GM12801 (cell line): ENCODE measurements around the gene SDR42E2.

ENCODE experiments used
- TF ChIP-seq, protein P1 (sequence below): IDR thresholded peaks from one replicate; pipeline ENCODE4 v1.5.1; 2011; ENCODE audit warnings: control low read depth; ENCODE audit not compliant: insufficient read length; ENCODE audit errors: extremely low read depth

Gene SDR42E2

DNA sequence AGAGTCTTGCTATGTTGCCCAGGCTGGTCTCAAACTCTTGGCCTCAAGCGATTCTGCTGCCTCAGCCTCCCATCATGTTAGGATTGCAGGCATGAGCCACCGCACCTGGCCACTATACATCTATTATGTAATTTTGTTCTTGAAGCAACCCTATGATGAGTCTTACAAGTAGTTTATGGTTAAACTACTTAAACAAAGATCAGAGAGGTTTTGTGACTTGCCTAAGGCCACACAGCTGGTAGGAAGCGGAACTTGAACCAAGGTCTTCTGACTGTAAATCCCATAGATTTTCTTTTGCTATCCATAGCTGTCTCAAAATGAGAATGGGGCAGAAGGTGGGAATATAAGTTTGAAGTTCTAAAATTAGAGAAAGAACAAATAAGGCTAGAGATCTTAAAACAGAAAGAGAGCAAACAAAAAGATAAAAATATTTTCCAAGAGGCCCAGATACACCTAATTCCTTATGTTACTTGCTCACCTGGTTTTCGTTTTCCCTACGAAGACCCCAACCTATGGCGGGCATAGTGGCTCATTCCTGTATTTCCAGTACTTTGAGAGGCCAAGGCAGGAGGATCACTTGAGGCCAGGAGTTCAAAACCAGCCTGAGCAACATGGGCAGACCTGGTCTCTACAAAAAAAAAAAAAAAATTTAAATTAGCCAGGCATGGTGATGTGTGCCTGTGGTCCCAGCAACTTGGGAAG is 37.6 kb upstream of the SDR42E2 start:
- TF ChIP-seq, protein P1, sequence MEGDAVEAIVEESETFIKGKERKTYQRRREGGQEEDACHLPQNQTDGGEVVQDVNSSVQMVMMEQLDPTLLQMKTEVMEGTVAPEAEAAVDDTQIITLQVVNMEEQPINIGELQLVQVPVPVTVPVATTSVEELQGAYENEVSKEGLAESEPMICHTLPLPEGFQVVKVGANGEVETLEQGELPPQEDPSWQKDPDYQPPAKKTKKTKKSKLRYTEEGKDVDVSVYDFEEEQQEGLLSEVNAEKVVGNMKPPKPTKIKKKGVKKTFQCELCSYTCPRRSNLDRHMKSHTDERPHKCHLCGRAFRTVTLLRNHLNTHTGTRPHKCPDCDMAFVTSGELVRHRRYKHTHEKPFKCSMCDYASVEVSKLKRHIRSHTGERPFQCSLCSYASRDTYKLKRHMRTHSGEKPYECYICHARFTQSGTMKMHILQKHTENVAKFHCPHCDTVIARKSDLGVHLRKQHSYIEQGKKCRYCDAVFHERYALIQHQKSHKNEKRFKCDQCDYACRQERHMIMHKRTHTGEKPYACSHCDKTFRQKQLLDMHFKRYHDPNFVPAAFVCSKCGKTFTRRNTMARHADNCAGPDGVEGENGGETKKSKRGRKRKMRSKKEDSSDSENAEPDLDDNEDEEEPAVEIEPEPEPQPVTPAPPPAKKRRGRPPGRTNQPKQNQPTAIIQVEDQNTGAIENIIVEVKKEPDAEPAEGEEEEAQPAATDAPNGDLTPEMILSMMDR = no peak

DNA sequence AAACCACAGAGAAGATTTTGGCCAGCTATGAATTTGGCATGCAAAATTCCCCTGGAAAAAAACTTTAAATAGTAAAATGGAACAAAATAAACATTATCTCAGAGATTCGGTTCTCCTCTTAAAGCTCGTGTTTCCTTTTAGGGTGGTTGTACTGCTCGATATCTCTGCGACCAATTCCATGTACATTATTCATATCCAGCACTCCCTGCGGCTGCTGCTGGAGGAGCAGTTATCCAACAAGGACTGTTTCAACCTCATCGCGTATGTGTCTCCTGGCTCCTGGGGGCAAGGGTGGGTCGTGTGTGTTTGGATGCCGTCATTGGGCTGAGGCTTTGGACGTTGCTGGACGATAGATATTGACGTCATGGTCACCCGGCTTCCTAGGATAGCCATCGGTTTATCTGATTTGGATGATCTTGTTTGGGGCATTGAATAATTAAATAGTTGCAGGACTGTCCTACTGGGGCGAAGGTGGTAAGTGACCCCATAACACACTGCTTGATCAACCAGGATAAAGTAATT is 36.2 kb upstream of the SDR42E2 start:
- TF ChIP-seq, protein P1 = no peak

DNA sequence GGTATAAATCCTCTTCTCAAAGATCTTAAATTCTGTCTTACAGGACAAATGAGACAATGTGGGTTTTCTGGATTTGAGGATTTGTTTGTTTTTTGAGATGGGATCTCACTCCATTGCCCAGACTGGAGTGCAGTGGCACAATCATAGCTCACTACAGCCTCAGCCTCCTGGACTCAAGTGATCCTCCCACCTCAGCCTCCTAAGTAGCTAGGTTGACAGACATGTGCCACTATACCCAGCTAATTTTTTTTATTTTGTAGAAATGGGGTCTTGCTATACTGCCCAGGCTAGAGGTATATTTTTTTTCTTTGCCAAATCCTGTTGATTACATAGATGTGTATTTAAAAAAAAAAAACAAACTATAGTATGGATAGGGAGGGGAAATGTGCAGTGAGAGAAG is 31.8 kb upstream of the SDR42E2 start:
- TF ChIP-seq, protein P1 = no peak

DNA sequence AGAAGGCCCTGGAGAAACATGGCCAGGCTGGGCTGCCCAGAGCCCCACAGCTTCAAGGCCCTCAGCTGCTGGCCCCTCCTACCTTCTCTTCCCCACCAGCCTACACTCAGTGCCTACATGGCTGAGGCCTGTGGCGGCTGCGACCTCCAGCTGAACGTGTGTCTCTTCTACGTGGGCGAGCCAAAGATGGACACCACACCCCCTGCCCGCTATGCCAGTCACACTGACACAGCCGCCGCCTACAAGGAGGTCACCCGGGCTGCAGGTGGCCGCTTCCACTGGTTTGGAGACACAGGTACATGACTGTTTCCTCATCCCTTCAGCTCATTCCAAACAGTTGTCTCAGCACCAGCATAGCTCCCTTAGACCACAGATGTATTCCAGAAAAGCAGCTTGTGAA is 29.5 kb upstream of the SDR42E2 start:
- TF ChIP-seq, protein P1 = no peak

DNA sequence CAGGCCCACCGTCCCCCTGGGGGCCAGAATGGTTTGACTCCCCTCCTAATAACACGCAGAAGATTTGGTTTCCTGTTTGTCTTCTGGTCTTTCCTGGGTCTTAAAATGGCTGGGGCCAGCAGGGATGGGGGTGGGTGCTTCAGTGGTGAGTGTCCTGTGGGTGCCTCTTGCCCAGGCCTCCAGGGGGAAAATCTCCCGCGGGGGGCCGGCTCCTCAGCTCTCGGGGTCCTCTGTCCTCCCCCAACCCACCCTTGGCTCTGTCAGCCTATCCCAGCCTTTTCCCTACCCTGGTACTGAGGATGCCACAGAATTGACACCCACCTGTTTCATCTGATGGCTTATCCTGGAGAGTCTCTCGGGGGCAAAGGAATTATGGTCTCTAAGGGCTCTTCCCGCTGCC is 23.8 kb upstream of the SDR42E2 start:
- TF ChIP-seq, protein P1 = no peak

DNA sequence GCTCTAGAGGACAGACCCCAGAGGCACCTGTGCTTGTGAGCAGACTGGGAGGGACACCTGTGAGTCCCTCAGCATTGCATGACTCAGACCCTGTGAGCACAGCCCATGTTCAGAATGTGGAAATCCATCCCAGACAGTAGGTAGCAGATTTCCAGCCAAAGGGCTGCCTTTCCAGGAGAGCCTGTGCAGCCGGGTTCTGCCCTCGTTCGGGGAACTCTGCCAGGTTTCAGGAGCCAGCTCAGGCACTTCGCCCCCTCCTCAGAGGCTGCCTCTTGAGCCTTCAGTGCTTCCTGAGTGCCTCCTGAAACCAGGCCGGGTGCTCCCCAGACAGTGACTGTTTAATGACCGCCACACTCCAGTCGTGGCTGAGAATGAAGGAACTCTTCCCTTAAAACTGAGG is 23.3 kb upstream of the SDR42E2 start:
- TF ChIP-seq, protein P1 = no peak

DNA sequence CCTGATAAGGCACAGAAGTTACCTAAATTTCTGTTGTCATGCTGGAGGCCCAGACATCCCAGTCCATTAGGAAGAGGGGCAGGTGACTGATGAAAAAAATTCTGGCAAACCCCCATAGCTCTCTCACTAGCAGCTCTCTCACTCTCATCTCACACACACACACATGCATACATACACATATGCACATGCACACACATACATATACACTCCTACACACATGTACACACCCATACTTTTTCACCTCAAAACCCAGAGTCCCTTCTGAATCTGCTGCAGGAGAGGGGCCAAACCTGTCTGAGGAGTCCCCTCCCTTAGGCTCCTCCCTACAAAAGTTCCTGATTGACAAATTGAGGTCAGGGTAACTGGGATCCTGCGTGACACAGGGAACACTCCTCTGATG is 22.6 kb upstream of the SDR42E2 start:
- TF ChIP-seq, protein P1 = no peak

DNA sequence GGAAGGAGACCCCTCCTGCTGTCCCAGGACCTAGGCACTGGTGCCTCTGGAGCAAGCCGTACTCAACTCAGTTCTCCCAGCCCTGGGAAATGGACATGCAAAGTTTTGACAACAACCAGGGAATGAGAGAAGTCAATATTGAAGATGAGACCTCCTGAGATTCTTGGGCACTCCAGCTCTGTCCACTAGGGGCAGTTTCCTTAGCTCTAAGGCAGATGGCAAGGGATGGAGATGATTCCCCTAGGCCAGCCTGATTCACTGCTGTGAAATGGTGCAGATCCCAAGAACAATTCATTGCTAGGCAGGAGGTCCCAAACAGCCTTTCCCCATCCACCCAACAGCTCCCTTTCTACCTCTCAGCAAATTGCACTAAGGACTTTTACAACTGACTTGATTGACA is 20.5 kb upstream of the SDR42E2 start:
- TF ChIP-seq, protein P1 = no peak
